Fibroblast of lung (primary cell): ENCODE measurements around the gene BGLAP. TPM values are rescaled to one million over a fixed set of nuclear protein-coding genes. Genes with fewer than 3 reads are reported as not detected.

Experiments
- DNase-seq, 2 donors: peaks; one replicate each; pipeline versions ENCODE4 v3.0.0 to v3.0.0-alpha.2; 2010; ENCODE audit warnings: low read depth in 2 of 2
- H2AFZ ChIP-seq: 2 replicates; pipeline ENCODE4 v1.5.1; 2012; ENCODE audit warnings: low read length, control low read depth, inconsistent platforms
- H3K27ac ChIP-seq: 2 replicates; pipeline ENCODE4 v1.5.1; 2011; ENCODE audit warnings: low read length, control low read depth; ENCODE audit not compliant: insufficient read depth
- H3K27me3 ChIP-seq: 2 replicates; pipeline ENCODE4 v1.5.1; 2011; ENCODE audit warnings: mild to moderate bottlenecking, low read length; ENCODE audit not compliant: control insufficient read depth, insufficient read depth
- H3K36me3 ChIP-seq: 2 replicates; pipeline ENCODE4 v1.5.1; 2011; ENCODE audit warnings: low read length; ENCODE audit not compliant: control insufficient read depth, insufficient read depth
- H3K4me1 ChIP-seq: 2 replicates; pipeline ENCODE4 v1.5.1; 2011; ENCODE audit warnings: low read length; ENCODE audit not compliant: control insufficient read depth, insufficient read depth; ENCODE audit errors: extremely low read depth
- H3K4me2 ChIP-seq: 2 replicates; pipeline ENCODE4 v1.5.1; 2011; ENCODE audit warnings: low read length, control low read depth; ENCODE audit not compliant: insufficient read depth; ENCODE audit errors: extremely low read depth
- H3K4me3 ChIP-seq, 4 experiments: fragments of 200-600 bp in 1 of 4; sonication (generic) in 1 of 4; replicated peaks in 1 of 4; 2 replicates each; pipeline ENCODE4 v1.5.1; 2011 to 2016; ENCODE audit warnings: low read length in 4 of 4, low read depth in 3 of 4, mild to moderate bottlenecking in 3 of 4, control low read depth in 2 of 4, inconsistent platforms in 1 of 4, mixed read lengths in 1 of 4; ENCODE audit not compliant: insufficient read depth in 1 of 4; ENCODE audit errors: control extremely low read depth in 1 of 4
- H3K79me2 ChIP-seq: 2 replicates; pipeline ENCODE4 v1.5.1; 2012; ENCODE audit warnings: mild to moderate bottlenecking, low read length, inconsistent platforms; ENCODE audit not compliant: control insufficient read depth, insufficient read depth
- H3K9ac ChIP-seq: 2 replicates; pipeline ENCODE4 v1.5.1; 2011; ENCODE audit warnings: mild to moderate bottlenecking, low read length, control low read depth; ENCODE audit not compliant: insufficient read depth
- H3K9me3 ChIP-seq: 2 replicates; pipeline ENCODE4 v1.5.1; 2012; ENCODE audit warnings: low read depth, low read length; ENCODE audit not compliant: control insufficient read depth, insufficient read depth
- H4K20me1 ChIP-seq: 2 replicates; pipeline ENCODE4 v1.5.1; 2011; ENCODE audit warnings: low read length; ENCODE audit not compliant: control insufficient read depth, insufficient read depth; ENCODE audit errors: extremely low read depth
- CTCF ChIP-seq, 2 donors: IDR thresholded peaks in 1 of 2; conservative IDR thresholded peaks in 1 of 2; 1 replicate in 1 of 2; 2 replicates in 1 of 2; pipeline ENCODE4 v1.5.1; 2011 to 2012; ENCODE audit warnings: low read length in 2 of 2, control low read depth in 1 of 2, inconsistent platforms in 1 of 2, low read depth in 1 of 2, mild to moderate bottlenecking in 1 of 2
- EZH2 ChIP-seq: IDR thresholded peaks from 2 replicates; pipeline ENCODE4 v1.5.1; 2012; ENCODE audit warnings: low read length, control low read depth, mild to moderate bottlenecking; ENCODE audit errors: missing control alignments
- polyA plus RNA-seq, 2 donors: library from polyadenylated mRNA; depleted of rRNA in 1 of 2; stranded (reverse) in 1 of 2; unstranded in 1 of 2; fragments of >200 nt; gene quantifications; 2 replicates each; pipeline ENCODE4 v1.2.1, GENCODE V29; 2011 to 2012; ENCODE audit warnings: missing spikeins in 1 of 2
- total RNA-seq: library from RNA; depleted of rRNA; stranded (reverse); fragments of >200 nt; gene quantifications from 2 replicates; pipeline ENCODE4 v1.2.1, GENCODE V29; 2014

The BGLAP gene
- total and polyA plus RNA-seq, 2 donors (not counting 1 experiment from before 2014, with no cell fraction given) = 0.34 to 0.50 TPM

GRCh38 chr1:156194300-156194652 is 47.7 kb upstream of the BGLAP start:
- Histone ChIP-seq H3K36me3 (no peaks in the 10 kb centered on the region), H2AFZ (peak overlapping the region; percentile 58), H3K9ac (peak overlapping the region; percentile 72), H3K27me3 (no peaks in the 10 kb centered on the region), H3K4me3 (peak overlapping the region; percentile 85 to 99 (median 90)), H3K79me2 (peaks cover 46% of the 10 kb centered on the region), H3K4me2 (peak overlapping the region; percentile 100), H3K27ac (peak overlapping the region; percentile 87), H4K20me1 (no peaks in the 10 kb centered on the region), H3K4me1 (peaks cover 5% of the 10 kb centered on the region), H3K9me3 (no peaks in the 10 kb centered on the region)
- TF ChIP-seq CTCF (conservative IDR thresholded peaks at IDR 0.05 in 1 of 2, IDR thresholded peaks at IDR 0.05 in 1 of 2; ENCODE audit: low read depth in 1 of 2, low read length in 2 of 2) (no peak), EZH2 (no peak)
- DNase-seq = no peak

GRCh38 chr1:156195853-156196252 is 46.1 kb upstream of the BGLAP start:
- no peak overlapping the region for H3K4me3 ChIP-seq
- H3K27ac ChIP-seq = no peak overlapping the region
- peaks cover 5% of the 10 kb centered on the region for H3K4me1 ChIP-seq
- TF ChIP-seq EZH2 (no peak), CTCF (conservative IDR thresholded peaks at IDR 0.05 in 1 of 2, IDR thresholded peaks at IDR 0.05 in 1 of 2; ENCODE audit: low read depth in 1 of 2, low read length in 2 of 2) (no peak)
- H4K20me1 ChIP-seq = no peaks in the 10 kb centered on the region
- H3K4me2 ChIP-seq = no peak overlapping the region
- no peak for DNase-seq
- H3K79me2 ChIP-seq = peaks cover 50% of the 10 kb centered on the region
- H3K36me3 ChIP-seq = peaks cover 4% of the 10 kb centered on the region
- no peak overlapping the region for H3K9ac ChIP-seq
- H2AFZ ChIP-seq = no peak overlapping the region
- H3K9me3 ChIP-seq = no peaks in the 10 kb centered on the region
- no peaks in the 10 kb centered on the region for H3K27me3 ChIP-seq

- Histone ChIP-seq H3K27me3 (no peaks in the 10 kb centered on the region), H3K9ac (no peak overlapping the region), H4K20me1 (no peaks in the 10 kb centered on the region), H2AFZ (no peak overlapping the region), H3K9me3 (no peaks in the 10 kb centered on the region), H3K36me3 (peaks cover 4% of the 10 kb centered on the region), H3K4me3 (no peak overlapping the region), H3K27ac (no peak overlapping the region), H3K4me1 (peaks cover 5% of the 10 kb centered on the region), H3K79me2 (peaks cover 50% of the 10 kb centered on the region), H3K4me2 (no peak overlapping the region)
- TF ChIP-seq CTCF (conservative IDR thresholded peaks at IDR 0.05 in 1 of 2, IDR thresholded peaks at IDR 0.05 in 1 of 2; ENCODE audit: low read depth in 1 of 2, low read length in 2 of 2) (no peak), EZH2 (no peak)
- no peak for DNase-seq
Measured at GRCh38 chr1:156196445-156196844, 45.5 kb upstream of the BGLAP start.
